ENCODE results near the gene NRK.

DNA sequence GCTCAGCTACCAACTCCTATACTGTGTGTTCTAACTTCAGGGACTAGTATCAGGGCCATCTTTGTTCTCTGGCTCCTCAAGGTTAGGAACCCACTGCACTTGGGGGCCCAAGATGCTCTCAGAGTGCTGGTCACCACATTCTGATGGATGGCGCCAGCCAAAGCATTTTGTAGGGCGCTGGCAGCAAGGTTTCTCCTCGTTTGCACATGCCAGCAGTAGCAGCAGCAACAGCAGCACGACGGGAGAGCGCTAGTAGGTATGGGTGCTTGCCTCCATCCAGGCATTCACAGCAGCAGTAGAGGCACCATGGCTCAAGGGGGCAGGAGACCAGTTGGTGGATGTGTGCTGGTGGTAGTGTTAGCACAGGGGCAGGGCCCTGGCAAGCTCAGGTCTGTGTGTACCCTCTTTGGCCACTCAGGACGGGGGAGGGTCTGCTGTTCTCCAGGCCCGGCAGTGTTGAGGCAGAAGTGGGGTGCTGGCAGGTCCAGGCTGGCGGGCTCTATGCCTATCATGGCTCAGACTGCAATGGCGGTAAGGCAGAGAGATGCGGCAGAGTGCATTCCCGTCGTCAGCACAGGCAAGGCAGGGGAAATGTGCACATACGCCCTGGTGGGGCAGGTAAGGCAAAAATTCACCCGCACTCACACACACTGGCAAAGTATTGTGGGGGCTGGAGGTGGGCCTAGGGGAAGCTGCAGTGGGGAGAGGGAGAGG lies 159.6 kb downstream of the NRK start:
- TF ChIP-seq, protein P1, sequence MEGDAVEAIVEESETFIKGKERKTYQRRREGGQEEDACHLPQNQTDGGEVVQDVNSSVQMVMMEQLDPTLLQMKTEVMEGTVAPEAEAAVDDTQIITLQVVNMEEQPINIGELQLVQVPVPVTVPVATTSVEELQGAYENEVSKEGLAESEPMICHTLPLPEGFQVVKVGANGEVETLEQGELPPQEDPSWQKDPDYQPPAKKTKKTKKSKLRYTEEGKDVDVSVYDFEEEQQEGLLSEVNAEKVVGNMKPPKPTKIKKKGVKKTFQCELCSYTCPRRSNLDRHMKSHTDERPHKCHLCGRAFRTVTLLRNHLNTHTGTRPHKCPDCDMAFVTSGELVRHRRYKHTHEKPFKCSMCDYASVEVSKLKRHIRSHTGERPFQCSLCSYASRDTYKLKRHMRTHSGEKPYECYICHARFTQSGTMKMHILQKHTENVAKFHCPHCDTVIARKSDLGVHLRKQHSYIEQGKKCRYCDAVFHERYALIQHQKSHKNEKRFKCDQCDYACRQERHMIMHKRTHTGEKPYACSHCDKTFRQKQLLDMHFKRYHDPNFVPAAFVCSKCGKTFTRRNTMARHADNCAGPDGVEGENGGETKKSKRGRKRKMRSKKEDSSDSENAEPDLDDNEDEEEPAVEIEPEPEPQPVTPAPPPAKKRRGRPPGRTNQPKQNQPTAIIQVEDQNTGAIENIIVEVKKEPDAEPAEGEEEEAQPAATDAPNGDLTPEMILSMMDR (conservative IDR thresholded peaks at IDR 0.05; ENCODE audit: low read depth, low read length) = no peak
- TF ChIP-seq EZH2 (IDR thresholded peaks at IDR 0.05; ENCODE audit: borderline replicate concordance, low read depth, low read length, poor library complexity, severe bottlenecking) = no peak

All from A673 (cell line).